Measurements from ENCODE around the gene EDARADD.
"Not testable (repeated sequence)": the region's sequence is repeated elsewhere in the genome, so short reads cannot be mapped to it uniquely, and the experiment has no call there.

Gene EDARADD

GRCh38 chr1:236366681-236367080 is 27.4 kb upstream of the EDARADD start:
- not testable (repeated sequence) for H3K4me1 ChIP-seq (ENCODE audit: control insufficient read depth in 1 of 2, insufficient read depth in 2 of 2, low read length in 2 of 2); H3K4ac ChIP-seq (ENCODE audit: low read depth, low read length); H3K79me2 ChIP-seq (ENCODE audit: control insufficient read depth, insufficient read depth, low read length, poor library complexity); H3K14ac ChIP-seq (ENCODE audit: low read length); H3K4me2 ChIP-seq (ENCODE audit: low read length); H3K79me1 ChIP-seq (ENCODE audit: low read length); H2AK5ac ChIP-seq (ENCODE audit: low read length); H4K91ac ChIP-seq (ENCODE audit: low read depth, low read length); H3K18ac ChIP-seq (ENCODE audit: low read length); H4K12ac ChIP-seq (ENCODE audit: low read depth, low read length); H3K23ac ChIP-seq (ENCODE audit: low read length); H3K9ac ChIP-seq (ENCODE audit: low read length); H4K8ac ChIP-seq (ENCODE audit: low read depth, low read length); H3K27me3 ChIP-seq (ENCODE audit: insufficient read depth, low read length); H2BK120ac ChIP-seq (ENCODE audit: insufficient read depth, low read length, poor library complexity); DNase-seq; H3K9me3 ChIP-seq (ENCODE audit: insufficient read depth, low read depth, low read length); H2BK5ac ChIP-seq (ENCODE audit: low read depth, low read length, poor library complexity); H3K27ac ChIP-seq (ENCODE audit: low read depth, low read length); H2AFZ ChIP-seq (ENCODE audit: insufficient read depth, low read length, poor library complexity); H3K4me3 ChIP-seq (ENCODE audit: low read depth, low read length); H3K36me3 ChIP-seq (ENCODE audit: control insufficient read depth in 1 of 2, insufficient read depth in 2 of 2, low read length in 2 of 2); H2BK12ac ChIP-seq (ENCODE audit: low read length)
- no CpG with 5 or more reads among the region's 12 CpGs for WGBS (ENCODE audit: extremely low coverage, insufficient coverage, insufficient read length)

- WGBS (ENCODE audit: extremely low coverage, insufficient coverage, insufficient read length) = no CpG with 5 or more reads among the region's 1 CpG
- H3K14ac ChIP-seq (ENCODE audit: low read length) = no peak overlapping the region
Measured at GRCh38 chr1:236370420-236370819, 23.7 kb upstream of the EDARADD start.

GRCh38 chr1:236371083-236371482 is 23.0 kb upstream of the EDARADD start:
- Histone ChIP-seq H3K36me3 (ENCODE audit: control insufficient read depth in 1 of 2, insufficient read depth in 2 of 2, low read length in 2 of 2) (no peaks in the 10 kb centered on the region), H3K4ac (ENCODE audit: low read depth, low read length) (no peak overlapping the region), H2AK5ac (ENCODE audit: low read length) (no peak overlapping the region), H4K8ac (ENCODE audit: low read depth, low read length) (no peak overlapping the region), H3K4me3 (ENCODE audit: low read depth, low read length) (no peak overlapping the region), H3K4me2 (ENCODE audit: low read length) (no peak overlapping the region), H3K79me1 (ENCODE audit: low read length) (no peaks in the 10 kb centered on the region), H3K18ac (ENCODE audit: low read length) (no peak overlapping the region), H4K12ac (ENCODE audit: low read depth, low read length) (no peak overlapping the region), H3K9me3 (ENCODE audit: insufficient read depth, low read depth, low read length) (no peaks in the 10 kb centered on the region), H2BK5ac (ENCODE audit: low read depth, low read length, poor library complexity) (no peak overlapping the region), H3K4me1 (ENCODE audit: control insufficient read depth in 1 of 2, insufficient read depth in 2 of 2, low read length in 2 of 2) (no peaks in the 10 kb centered on the region), H3K27me3 (ENCODE audit: insufficient read depth, low read length) (no peaks in the 10 kb centered on the region), H2AFZ (ENCODE audit: insufficient read depth, low read length, poor library complexity) (no peak overlapping the region), H3K79me2 (ENCODE audit: control insufficient read depth, insufficient read depth, low read length, poor library complexity) (no peaks in the 10 kb centered on the region), H4K91ac (ENCODE audit: low read depth, low read length) (no peak overlapping the region), H3K9ac (ENCODE audit: low read length) (no peak overlapping the region), H3K14ac (ENCODE audit: low read length) (no peak overlapping the region), H3K23ac (ENCODE audit: low read length) (no peak overlapping the region), H2BK12ac (ENCODE audit: low read length) (no peak overlapping the region), H2BK120ac (ENCODE audit: insufficient read depth, low read length, poor library complexity) (no peak overlapping the region), H3K27ac (ENCODE audit: low read depth, low read length) (no peak overlapping the region)
- no peak for DNase-seq
- WGBS (ENCODE audit: extremely low coverage, insufficient coverage, insufficient read length) = no CpG with 5 or more reads among the region's 1 CpG

More at GRCh38 chr1:236370420-236370819, 23.7 kb upstream of the EDARADD start:
- Histone ChIP-seq H2BK120ac (ENCODE audit: insufficient read depth, low read length, poor library complexity) (no peak overlapping the region), H3K27ac (ENCODE audit: low read depth, low read length) (no peak overlapping the region), H3K4me1 (ENCODE audit: control insufficient read depth in 1 of 2, insufficient read depth in 2 of 2, low read length in 2 of 2) (no peaks in the 10 kb centered on the region), H2BK5ac (ENCODE audit: low read depth, low read length, poor library complexity) (no peak overlapping the region), H2BK12ac (ENCODE audit: low read length) (no peak overlapping the region), H3K9ac (ENCODE audit: low read length) (no peak overlapping the region), H2AK5ac (ENCODE audit: low read length) (no peak overlapping the region), H3K4me3 (ENCODE audit: low read depth, low read length) (no peak overlapping the region), H4K12ac (ENCODE audit: low read depth, low read length) (no peak overlapping the region), H3K79me2 (ENCODE audit: control insufficient read depth, insufficient read depth, low read length, poor library complexity) (no peaks in the 10 kb centered on the region), H3K4ac (ENCODE audit: low read depth, low read length) (no peak overlapping the region), H3K27me3 (ENCODE audit: insufficient read depth, low read length) (no peaks in the 10 kb centered on the region), H2AFZ (ENCODE audit: insufficient read depth, low read length, poor library complexity) (no peak overlapping the region), H3K79me1 (ENCODE audit: low read length) (no peaks in the 10 kb centered on the region), H4K91ac (ENCODE audit: low read depth, low read length) (no peak overlapping the region), H3K23ac (ENCODE audit: low read length) (no peak overlapping the region), H3K18ac (ENCODE audit: low read length) (no peak overlapping the region), H3K4me2 (ENCODE audit: low read length) (no peak overlapping the region), H3K9me3 (ENCODE audit: insufficient read depth, low read depth, low read length) (no peaks in the 10 kb centered on the region), H4K8ac (ENCODE audit: low read depth, low read length) (no peak overlapping the region), H3K36me3 (ENCODE audit: control insufficient read depth in 1 of 2, insufficient read depth in 2 of 2, low read length in 2 of 2) (no peaks in the 10 kb centered on the region)
- DNase-seq = no peak

GRCh38 chr1:236377832-236378535 is 16.1 kb upstream of the EDARADD start:
- Histone ChIP-seq H4K8ac (ENCODE audit: low read depth, low read length) (no peak overlapping the region), H3K14ac (ENCODE audit: low read length) (no peak overlapping the region), H3K36me3 (ENCODE audit: control insufficient read depth in 1 of 2, insufficient read depth in 2 of 2, low read length in 2 of 2) (no peaks in the 10 kb centered on the region), H3K18ac (ENCODE audit: low read length) (no peak overlapping the region), H2BK12ac (ENCODE audit: low read length) (no peak overlapping the region), H3K79me1 (ENCODE audit: low read length) (no peaks in the 10 kb centered on the region), H3K23ac (ENCODE audit: low read length) (no peak overlapping the region), H3K9ac (ENCODE audit: low read length) (no peak overlapping the region), H4K12ac (ENCODE audit: low read depth, low read length) (no peak overlapping the region), H3K27me3 (ENCODE audit: insufficient read depth, low read length) (no peaks in the 10 kb centered on the region), H3K9me3 (ENCODE audit: insufficient read depth, low read depth, low read length) (no peaks in the 10 kb centered on the region), H3K27ac (ENCODE audit: low read depth, low read length) (no peak overlapping the region), H3K4me1 (ENCODE audit: control insufficient read depth in 1 of 2, insufficient read depth in 2 of 2, low read length in 2 of 2) (peaks cover 0 to 2% of the 10 kb centered on the region in 2 experiments), H3K4ac (ENCODE audit: low read depth, low read length) (no peak overlapping the region), H2BK120ac (ENCODE audit: insufficient read depth, low read length, poor library complexity) (no peak overlapping the region), H2AFZ (ENCODE audit: insufficient read depth, low read length, poor library complexity) (no peak overlapping the region), H2BK5ac (ENCODE audit: low read depth, low read length, poor library complexity) (no peak overlapping the region), H3K79me2 (ENCODE audit: control insufficient read depth, insufficient read depth, low read length, poor library complexity) (no peaks in the 10 kb centered on the region), H2AK5ac (ENCODE audit: low read length) (no peak overlapping the region), H4K91ac (ENCODE audit: low read depth, low read length) (no peak overlapping the region), H3K4me3 (ENCODE audit: low read depth, low read length) (no peak overlapping the region), H3K4me2 (ENCODE audit: low read length) (no peak overlapping the region)
- no peak for DNase-seq
- no CpG with 5 or more reads among the region's 2 CpGs for WGBS (ENCODE audit: extremely low coverage, insufficient coverage, insufficient read length)
